HG02798 (cell line): Measurements from ENCODE around the gene SLC22A17.

Source experiments
- ATAC-seq: cut with Tn5 transposase; IDR thresholded peaks from one replicate; pipeline ENCODE4 v1.9.1; 2021; ENCODE audit warnings: mild to moderate bottlenecking; ENCODE audit not compliant: unreplicated experiment, poor library complexity

The SLC22A17 gene

GRCh38 chr14:23382731-23383440 is 30.2 kb upstream of the SLC22A17 start:
- no peak for ATAC-seq

GRCh38 chr14:23382276-23382675 is 29.6 kb upstream of the SLC22A17 start:
- ATAC-seq: no peak

GRCh38 chr14:23381871-23382270 is 29.2 kb upstream of the SLC22A17 start:
- ATAC-seq: no peak

GRCh38 chr14:23380976-23381375 is 28.3 kb upstream of the SLC22A17 start:
- ATAC-seq: no peak

GRCh38 chr14:23380197-23380914 is 27.7 kb upstream of the SLC22A17 start:
- ATAC-seq: no peak

GRCh38 chr14:23379366-23380196 is 26.9 kb upstream of the SLC22A17 start:
- ATAC-seq: peak; percentile 59

- no peak for ATAC-seq
Measured at GRCh38 chr14:23378612-23379220, 26.0 kb upstream of the SLC22A17 start.

GRCh38 chr14:23377573-23378563 is 25.2 kb upstream of the SLC22A17 start:
- ATAC-seq: no peak

GRCh38 chr14:23377198-23377550 is 24.5 kb upstream of the SLC22A17 start:
- ATAC-seq: no peak

GRCh38 chr14:23376482-23377197 is 24.0 kb upstream of the SLC22A17 start, which contains the start of gene CMTM5:
CMTM5 (plus strand) TSS chr14:23377046; CDS start chr14:23377252, 206 bp downstream.
- no peak for ATAC-seq

- no peak for ATAC-seq
Measured at GRCh38 chr14:23375527-23376251, 23.0 kb upstream of the SLC22A17 start.

GRCh38 chr14:23373041-23373440 is 20.4 kb upstream of the SLC22A17 start:
- ATAC-seq: no peak

- no peak for ATAC-seq
Measured at GRCh38 chr14:23372509-23372908, 19.8 kb upstream of the SLC22A17 start, which contains the start of gene IL25. IL25 (plus strand) TSS chr14:23372809.

GRCh38 chr14:23371865-23372264 is 19.2 kb upstream of the SLC22A17 start:
- no peak for ATAC-seq

GRCh38 chr14:23370221-23370620 is 17.5 kb upstream of the SLC22A17 start:
- ATAC-seq: no peak

GRCh38 chr14:23366426-23366921 is 13.8 kb upstream of the SLC22A17 start:
- no peak for ATAC-seq

- ATAC-seq: no peak
Measured at GRCh38 chr14:23365732-23366425, 13.2 kb upstream of the SLC22A17 start.
